Endothelial cell of umbilical vein (primary cell): ENCODE data around the gene LRRC53.

Experiments
- EZH2 ChIP-seq: IDR thresholded peaks from 2 replicates; pipeline ENCODE4 v1.6.1; 2012; ENCODE audit warnings: borderline replicate concordance, low read depth, mild to moderate bottlenecking, moderate library complexity, low read length, inconsistent platforms; ENCODE audit not compliant: severe bottlenecking
- GATA2 ChIP-seq: IDR thresholded peaks from 2 replicates; pipeline ENCODE4 v1.7.0; 2011; ENCODE audit warnings: low read depth, mild to moderate bottlenecking, moderate library complexity, mixed read lengths, low read length; ENCODE audit not compliant: insufficient read length, insufficient read depth
- JUN ChIP-seq: IDR thresholded peaks from 2 replicates; pipeline ENCODE4 v1.6.1; 2011; ENCODE audit warnings: borderline replicate concordance, low read depth; ENCODE audit not compliant: insufficient read length, insufficient read depth
- MYC ChIP-seq: IDR thresholded peaks from one replicate; pipeline ENCODE4 v1.6.1; 2011; ENCODE audit warnings: mild to moderate bottlenecking, low read depth, low read length
- POLR2A ChIP-seq: IDR thresholded peaks from 2 replicates; pipeline ENCODE4 v1.6.1; 2012; ENCODE audit warnings: low read depth, mild to moderate bottlenecking, control low read depth, low read length
- POLR2AphosphoS5 ChIP-seq: IDR thresholded peaks from 2 replicates; pipeline ENCODE4 v1.6.1; 2012; ENCODE audit warnings: low read depth, mild to moderate bottlenecking, control low read depth, low read length, moderate library complexity; ENCODE audit not compliant: insufficient read depth
- TF ChIP-seq, protein P1 (sequence below), 2 donors: IDR thresholded peaks; 1 replicate in 1 of 2; 2 replicates in 1 of 2; pipeline ENCODE4 v1.5.1; 2011; ENCODE audit warnings: low read length in 2 of 2, mild to moderate bottlenecking in 2 of 2, moderate library complexity in 2 of 2, control low read depth in 1 of 2, inconsistent platforms in 1 of 2, low read depth in 1 of 2; ENCODE audit not compliant: insufficient read depth in 1 of 2; ENCODE audit errors: extremely low read depth in 1 of 2
- TF ChIP-seq, protein P2 (sequence below): IDR thresholded peaks from 2 replicates; pipeline ENCODE4 v1.6.1; 2011; ENCODE audit not compliant: insufficient read depth, insufficient read length

DNA sequence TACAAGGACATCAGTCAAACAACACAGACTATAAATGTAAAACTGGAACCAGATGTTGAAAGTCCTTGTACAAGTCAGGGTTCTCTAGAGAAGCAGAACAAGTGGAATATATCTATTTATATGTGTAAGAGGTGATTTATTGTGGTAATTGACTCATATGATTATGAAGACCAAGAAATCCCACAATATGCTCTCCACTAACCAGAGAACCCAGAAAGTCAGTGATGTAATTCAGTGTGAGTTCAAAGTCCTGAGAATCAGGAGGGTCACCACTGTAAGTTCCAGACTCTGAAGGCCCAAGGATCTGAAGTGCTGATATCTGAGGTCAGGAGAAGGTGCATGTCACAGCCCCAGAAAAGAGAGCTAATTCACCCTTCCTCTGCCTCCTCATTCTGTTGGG, 57.0 kb downstream of the LRRC53 start:
- TF ChIP-seq, protein P1, sequence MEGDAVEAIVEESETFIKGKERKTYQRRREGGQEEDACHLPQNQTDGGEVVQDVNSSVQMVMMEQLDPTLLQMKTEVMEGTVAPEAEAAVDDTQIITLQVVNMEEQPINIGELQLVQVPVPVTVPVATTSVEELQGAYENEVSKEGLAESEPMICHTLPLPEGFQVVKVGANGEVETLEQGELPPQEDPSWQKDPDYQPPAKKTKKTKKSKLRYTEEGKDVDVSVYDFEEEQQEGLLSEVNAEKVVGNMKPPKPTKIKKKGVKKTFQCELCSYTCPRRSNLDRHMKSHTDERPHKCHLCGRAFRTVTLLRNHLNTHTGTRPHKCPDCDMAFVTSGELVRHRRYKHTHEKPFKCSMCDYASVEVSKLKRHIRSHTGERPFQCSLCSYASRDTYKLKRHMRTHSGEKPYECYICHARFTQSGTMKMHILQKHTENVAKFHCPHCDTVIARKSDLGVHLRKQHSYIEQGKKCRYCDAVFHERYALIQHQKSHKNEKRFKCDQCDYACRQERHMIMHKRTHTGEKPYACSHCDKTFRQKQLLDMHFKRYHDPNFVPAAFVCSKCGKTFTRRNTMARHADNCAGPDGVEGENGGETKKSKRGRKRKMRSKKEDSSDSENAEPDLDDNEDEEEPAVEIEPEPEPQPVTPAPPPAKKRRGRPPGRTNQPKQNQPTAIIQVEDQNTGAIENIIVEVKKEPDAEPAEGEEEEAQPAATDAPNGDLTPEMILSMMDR (IDR thresholded peaks at IDR 0.05; ENCODE audit: extremely low read depth in 1 of 2, insufficient read depth in 1 of 2, low read depth in 1 of 2, low read length in 2 of 2) = no peak
- TF ChIP-seq POLR2A (no peak), EZH2 (no peak), JUN (no peak), POLR2AphosphoS5 (no peak), GATA2 (no peak), MYC (no peak)
- TF ChIP-seq, protein P2, sequence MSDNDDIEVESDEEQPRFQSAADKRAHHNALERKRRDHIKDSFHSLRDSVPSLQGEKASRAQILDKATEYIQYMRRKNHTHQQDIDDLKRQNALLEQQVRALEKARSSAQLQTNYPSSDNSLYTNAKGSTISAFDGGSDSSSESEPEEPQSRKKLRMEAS = no peak
